Mesangial cell (primary cell): ENCODE measurements around the gene XRCC1. TPM values are rescaled to one million over a fixed set of nuclear protein-coding genes. Genes with fewer than 3 reads are reported as not detected.

Experiments
- total RNA-seq: library from RNA; depleted of rRNA; stranded (reverse); fragments of >200 nt; gene quantifications from 2 replicates; pipeline ENCODE4 v1.2.3, GENCODE V29; 2015

XRCC1 gene, protein sequence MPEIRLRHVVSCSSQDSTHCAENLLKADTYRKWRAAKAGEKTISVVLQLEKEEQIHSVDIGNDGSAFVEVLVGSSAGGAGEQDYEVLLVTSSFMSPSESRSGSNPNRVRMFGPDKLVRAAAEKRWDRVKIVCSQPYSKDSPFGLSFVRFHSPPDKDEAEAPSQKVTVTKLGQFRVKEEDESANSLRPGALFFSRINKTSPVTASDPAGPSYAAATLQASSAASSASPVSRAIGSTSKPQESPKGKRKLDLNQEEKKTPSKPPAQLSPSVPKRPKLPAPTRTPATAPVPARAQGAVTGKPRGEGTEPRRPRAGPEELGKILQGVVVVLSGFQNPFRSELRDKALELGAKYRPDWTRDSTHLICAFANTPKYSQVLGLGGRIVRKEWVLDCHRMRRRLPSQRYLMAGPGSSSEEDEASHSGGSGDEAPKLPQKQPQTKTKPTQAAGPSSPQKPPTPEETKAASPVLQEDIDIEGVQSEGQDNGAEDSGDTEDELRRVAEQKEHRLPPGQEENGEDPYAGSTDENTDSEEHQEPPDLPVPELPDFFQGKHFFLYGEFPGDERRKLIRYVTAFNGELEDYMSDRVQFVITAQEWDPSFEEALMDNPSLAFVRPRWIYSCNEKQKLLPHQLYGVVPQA
- total RNA-seq: 34.4 and 45.0 TPM in 2 replicates

GRCh38 chr19:43575156-43575950 lies at the start of gene XRCC1, which contains the start of gene PINLYP:
Gene XRCC1, minus strand, starts transcription at chr19:43575527. Its CDS starts 69 bp downstream, at chr19:43575458.
Gene PINLYP, plus strand, starts transcription at chr19:43575801. Its CDS starts 1,391 bp downstream, at chr19:43577192.

DNA sequence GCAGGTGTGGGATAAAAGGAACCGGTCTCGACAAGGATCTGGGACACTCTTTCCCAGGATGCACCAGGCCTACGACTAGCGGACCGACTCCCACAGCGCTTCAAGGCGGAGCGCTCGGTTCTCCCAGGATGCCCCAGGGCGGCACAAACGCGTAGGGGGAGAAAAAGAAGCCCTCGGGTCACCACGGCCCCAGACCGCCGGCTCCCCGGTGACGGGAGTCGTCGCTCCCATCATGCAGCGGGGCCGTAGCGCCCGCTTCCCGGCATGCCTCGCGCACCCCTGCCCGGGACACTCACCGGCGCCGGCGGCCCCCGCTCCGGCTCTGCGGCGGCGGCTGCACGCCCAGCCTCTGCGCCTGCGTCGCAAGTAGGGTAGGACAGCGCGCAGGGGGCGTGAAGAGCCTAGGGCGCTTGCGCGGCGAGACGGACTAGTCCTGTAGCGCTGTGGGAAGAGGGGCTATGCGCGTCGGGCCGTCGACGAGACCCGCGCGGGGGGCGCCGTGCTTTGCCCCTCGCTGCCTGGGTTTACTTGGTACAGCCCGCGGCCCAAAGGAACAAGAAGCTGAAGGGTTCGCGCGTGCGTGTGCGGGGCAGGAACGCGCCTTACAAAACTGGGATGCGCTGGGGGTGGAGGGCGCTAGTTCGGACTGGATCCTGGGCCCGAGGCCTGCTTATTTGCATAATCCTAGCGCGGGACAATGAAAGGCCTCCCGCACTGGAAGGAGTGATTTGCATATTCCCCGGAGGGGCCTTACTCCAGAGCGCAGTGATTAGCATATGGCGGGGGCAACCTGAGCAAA lies 44.1 kb upstream of the XRCC1 start, which contains the start of gene ZNF428:
Gene ZNF428, minus strand, starts transcription at position 368 of the 799 bp plus-strand sequence. CDS start 5,325 bp downstream, outside the sequence.

DNA sequence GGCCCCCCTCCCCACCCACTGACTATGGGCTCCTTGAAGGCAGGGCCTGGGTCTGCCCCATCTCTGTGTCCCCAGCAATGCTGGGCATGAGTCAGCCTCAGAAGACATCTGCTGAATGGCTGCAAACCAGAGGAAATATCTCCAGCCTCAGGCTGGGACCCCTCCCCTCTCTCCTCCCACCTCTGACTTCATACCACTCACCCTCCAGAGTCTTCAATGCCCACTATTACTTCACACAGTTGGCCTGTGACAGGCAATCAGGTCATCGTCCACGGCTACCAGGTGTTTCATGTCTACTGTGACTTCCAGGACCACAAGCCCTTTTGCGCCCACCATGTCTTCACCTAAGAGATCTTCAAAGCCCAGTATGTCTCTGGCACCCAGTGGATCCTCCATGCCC lies 36.5 kb upstream of the XRCC1 start, which contains the start of gene SRRM5:
Gene SRRM5, plus strand, starts transcription at position 301 of the 400 bp plus-strand sequence. Its CDS starts 34 bp downstream, at position 335.

DNA sequence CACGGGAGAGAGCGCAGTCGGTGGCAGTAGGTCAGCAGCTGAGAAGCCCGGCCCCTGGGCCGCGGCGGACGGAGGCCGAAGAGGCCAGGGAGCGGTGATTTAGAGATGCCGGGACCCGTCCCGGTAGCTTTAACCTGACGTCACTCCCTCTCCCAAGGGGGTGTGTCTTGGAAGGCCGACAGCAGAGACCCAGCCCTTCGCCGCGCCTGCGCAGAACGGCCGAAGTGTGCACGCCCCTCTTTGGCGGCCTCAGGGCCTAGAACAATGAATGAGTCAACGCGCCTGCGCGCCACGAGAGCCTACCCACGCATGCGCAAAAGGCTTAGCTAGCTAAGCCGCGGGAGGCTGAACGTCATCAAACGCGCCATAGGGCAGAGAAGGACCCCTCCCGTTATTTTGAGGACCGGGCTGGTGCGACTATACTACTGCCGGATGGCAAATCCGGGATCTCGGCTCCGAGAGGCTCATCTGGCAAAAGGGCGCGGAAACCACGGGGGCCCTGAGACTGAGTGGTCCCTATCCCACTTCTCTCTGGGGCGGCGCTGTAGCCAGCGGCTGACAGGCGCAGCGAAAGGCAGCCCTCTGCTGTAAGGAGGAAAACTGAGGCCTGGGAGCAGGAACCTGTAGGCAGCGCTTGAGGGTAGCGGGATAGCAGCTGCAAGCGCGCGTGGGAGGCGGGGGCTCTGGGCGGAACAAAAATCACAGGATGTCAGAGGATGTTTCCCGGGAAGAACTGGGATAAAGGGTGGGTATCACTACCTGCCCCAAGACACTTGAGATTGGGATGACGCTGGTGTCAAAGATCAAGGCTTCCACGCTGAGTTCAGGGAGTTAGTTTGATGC lies 20.9 kb upstream of the XRCC1 start, which contains the start of the genes IRGQ and ZNF576:
Gene IRGQ, minus strand, starts transcription at position 136 of the 843 bp plus-strand sequence. CDS start 796 bp downstream, outside the sequence.
Gene ZNF576, plus strand, starts transcription at position 597 of the 843 bp plus-strand sequence. CDS start 514 bp downstream, outside the sequence.

DNA sequence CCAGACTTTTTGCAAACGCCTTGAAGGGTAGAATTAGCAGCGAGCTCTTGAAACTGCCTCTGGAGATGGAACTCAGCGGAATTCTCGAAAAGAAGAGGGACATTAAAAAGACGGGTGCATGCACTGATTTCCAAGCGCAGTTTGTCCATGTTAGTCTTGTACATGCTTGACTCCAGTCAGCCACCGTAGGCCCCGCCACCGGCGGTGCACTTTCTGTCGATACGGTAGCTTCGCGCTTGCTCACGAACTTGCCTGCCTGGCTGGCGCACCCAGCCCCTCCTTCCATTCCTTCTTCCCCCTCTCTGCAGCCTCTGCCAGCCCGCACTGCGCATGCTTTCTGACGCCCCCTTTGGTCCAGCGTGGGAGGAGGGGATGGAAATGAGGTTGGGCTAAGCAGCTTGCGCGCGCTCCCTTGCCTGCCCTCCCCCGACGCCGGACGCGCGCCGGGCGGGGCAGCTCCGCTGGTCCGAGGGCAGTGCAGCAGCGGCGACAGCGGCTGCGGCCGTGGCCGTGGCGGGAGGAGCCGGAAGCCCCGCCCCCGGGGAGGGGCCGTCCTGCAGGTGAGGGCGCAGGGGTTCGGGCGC lies 42.3 kb downstream of the XRCC1 start, which contains the start of gene ZNF575:
Gene ZNF575, plus strand, starts transcription at position 227 of the 584 bp plus-strand sequence. CDS start 1,235 bp downstream, outside the sequence.

GRCh38 chr19:43526884-43527859 lies 48.2 kb downstream of the XRCC1 start, which contains the start of gene ETHE1:
Gene ETHE1, minus strand, starts transcription at chr19:43527201. Its CDS starts 24 bp downstream, at chr19:43527177.

GRCh38 chr19:43504426-43505185 lies 70.7 kb downstream of the XRCC1 start, which contains the start of gene PHLDB3:
Gene PHLDB3, minus strand, starts transcription at chr19:43504746. Its CDS starts 628 bp downstream, at chr19:43504118.

Other genes starting within 250 kb of the XRCC1 start
- gene CD177, start 221.8 kb downstream of the XRCC1 start, total RNA-seq: not detected in 2 replicates
- gene TEX101, start 160.6 kb downstream of the XRCC1 start, total RNA-seq: not detected in 2 replicates
- gene LYPD3, start 109.9 kb downstream of the XRCC1 start, total RNA-seq: 0.38 TPM in 1 of 2 replicates, not detected in the other
- 4.1 and 6.3 TPM in 2 replicates for gene PHLDB3, start 70.8 kb downstream of the XRCC1 start, total RNA-seq
- 61.3 and 106 TPM in 2 replicates for gene ETHE1, start 48.3 kb downstream of the XRCC1 start, total RNA-seq
- gene ZNF575, start 42.3 kb downstream of the XRCC1 start, total RNA-seq: 0.16 and 0.76 TPM in 2 replicates
- gene PINLYP, start 274 bp upstream of the XRCC1 start, total RNA-seq: 1.3 and 4.6 TPM in 2 replicates
- gene IRGQ, start 20.6 kb upstream of the XRCC1 start, total RNA-seq: 19.4 and 26.5 TPM in 2 replicates
- gene ZNF576, start 21.1 kb upstream of the XRCC1 start, total RNA-seq: 8.9 and 16.0 TPM in 2 replicates
- gene SRRM5, start 36.6 kb upstream of the XRCC1 start, total RNA-seq: 0.16 and 0.25 TPM in 2 replicates
- 45.3 and 73.3 TPM in 2 replicates for gene ZNF428, start 44.1 kb upstream of the XRCC1 start, total RNA-seq
- gene CADM4, start 64.3 kb upstream of the XRCC1 start, total RNA-seq: 24.4 and 39.2 TPM in 2 replicates
- 40.7 and 139 TPM in 2 replicates for gene PLAUR, start 94.6 kb upstream of the XRCC1 start, total RNA-seq
- gene IRGC, start 140.5 kb upstream of the XRCC1 start, total RNA-seq: not detected in 2 replicates
- 15.2 and 17.7 TPM in 2 replicates for gene SMG9, start 179.4 kb upstream of the XRCC1 start, total RNA-seq
- 0.81 and 3.0 TPM in 2 replicates for gene KCNN4, start 205.4 kb upstream of the XRCC1 start, total RNA-seq
- 0.13 and 0.33 TPM in 2 replicates for gene LYPD5, start 226.9 kb upstream of the XRCC1 start, total RNA-seq